Activated T-helper 9 cell treated with anti-CD3 and anti-CD28 coated beads, Interleukin-2, amount 50 U/mL, for 16 hours (primary cell): ENCODE results near the gene ITGA7.

Experiments
- DNase-seq: peaks from one replicate; pipeline ENCODE4 v3.0.0-alpha.2; 2020; ENCODE audit warnings: low read depth

The ITGA7 gene

GRCh38 chr12:55699471-55700055 is 8.1 kb downstream of the ITGA7 start:
- no peak for DNase-seq

GRCh38 chr12:55698965-55699364 is 8.7 kb downstream of the ITGA7 start:
- DNase-seq, result no peak

- no peak for DNase-seq
Observed at GRCh38 chr12:55698241-55698955, 9.3 kb downstream of the ITGA7 start.

- DNase-seq, result no peak
Observed at GRCh38 chr12:55697686-55698085, 10.0 kb downstream of the ITGA7 start.

GRCh38 chr12:55696796-55697462 is 10.8 kb downstream of the ITGA7 start:
- no peak for DNase-seq

- no peak for DNase-seq
Observed at GRCh38 chr12:55696141-55696540, 11.6 kb downstream of the ITGA7 start.

- DNase-seq, result no peak
Observed at GRCh38 chr12:55695349-55695748, 12.4 kb downstream of the ITGA7 start.

GRCh38 chr12:55694651-55695050 is 13.1 kb downstream of the ITGA7 start:
- DNase-seq, result no peak

GRCh38 chr12:55694188-55694515 is 13.6 kb downstream of the ITGA7 start:
- DNase-seq, result no peak

- DNase-seq, result no peak
Observed at GRCh38 chr12:55693323-55694187, 14.1 kb downstream of the ITGA7 start.

GRCh38 chr12:55692631-55693322 is 14.9 kb downstream of the ITGA7 start:
- DNase-seq, result no peak

GRCh38 chr12:55688716-55689655 is 18.7 kb downstream of the ITGA7 start:
- DNase-seq, result no peak

GRCh38 chr12:55687746-55688145 is 20.0 kb downstream of the ITGA7 start:
- no peak for DNase-seq

GRCh38 chr12:55686366-55687010 is 21.2 kb downstream of the ITGA7 start:
- no peak for DNase-seq

- no peak for DNase-seq
Observed at GRCh38 chr12:55685671-55686070, 22.0 kb downstream of the ITGA7 start.

GRCh38 chr12:55684761-55685370 is 22.8 kb downstream of the ITGA7 start:
- no peak for DNase-seq

GRCh38 chr12:55683676-55684075 is 24.0 kb downstream of the ITGA7 start:
- DNase-seq, result no peak

GRCh38 chr12:55682087-55682796 is 25.5 kb downstream of the ITGA7 start:
- DNase-seq, result no peak
